K562 (cell line): ENCODE measurements around the gene ADAT3. TPM values are rescaled to one million over a fixed set of nuclear protein-coding genes. Genes with fewer than 3 reads are reported as not detected.
A peak's percentile ranks its signal among the peaks of the same experiment; 100 is the strongest.

ENCODE experiments used
- ARID3A ChIP-seq: IDR thresholded peaks from 2 replicates; pipeline ENCODE4 v1.6.1; 2012; ENCODE audit warnings: low read depth, low read length, improper control_type of control experiment, borderline replicate concordance
- MAFF ChIP-seq: IDR thresholded peaks from 2 replicates; pipeline ENCODE4 v1.6.1; 2012; ENCODE audit warnings: low read length, improper control_type of control experiment
- MED1 ChIP-seq: sonication (generic); formaldehyde crosslinking; IDR thresholded peaks from 2 replicates; pipeline ENCODE4 v1.8.1; 2023; ENCODE audit warnings: missing genetic modification reagents, borderline replicate concordance
- NR2C2 ChIP-seq, 2 experiments: fragments of 200-800 bp in 1 of 2; sonication (Bioruptor generic) in 1 of 2; sonication (generic) in 1 of 2; formaldehyde crosslinking in 1 of 2; IDR thresholded peaks; 2 replicates each; pipeline versions ENCODE4 v1.6.1 to v1.8.0; 2016 to 2022; ENCODE audit warnings: mild to moderate bottlenecking in 1 of 2, missing compliant biosample characterization in 1 of 2, missing genetic modification characterization in 1 of 2, missing genetic modification reagents in 1 of 2
- PCBP2 ChIP-seq: fragments of 200-400 bp; formaldehyde crosslinking; IDR thresholded peaks from 2 replicates; pipeline ENCODE4 v1.6.1; 2018; ENCODE audit warnings: low read length, low read depth, mild to moderate bottlenecking, moderate library complexity; ENCODE audit not compliant: poor library complexity, severe bottlenecking
- RHOXF2B ChIP-seq: fragments of 250-450 bp; sonication (Bioruptor Pico); conservative IDR thresholded peaks from 2 replicates; pipeline ENCODE4 v1.5.1; 2021
- SNAPC5 ChIP-seq: fragments of 250-450 bp; sonication (Bioruptor Pico); IDR thresholded peaks from 2 replicates; pipeline ENCODE4 v1.8.0; 2021; ENCODE audit warnings: moderate library complexity, mild to moderate bottlenecking, inconsistent platforms
- SUPT5H ChIP-seq: fragments of 450-650 bp; IDR thresholded peaks from 2 replicates; pipeline ENCODE4 v1.6.1; 2016
- TAF7 ChIP-seq: fragments of 450-650 bp; IDR thresholded peaks from 2 replicates; pipeline ENCODE4 v1.6.1; 2016; ENCODE audit warnings: missing genetic modification characterization, missing compliant biosample characterization
- ZNF140 ChIP-seq: fragments of 250-450 bp; sonication (Bioruptor Pico); IDR thresholded peaks from 2 replicates; pipeline ENCODE4 v1.8.0; 2021; ENCODE audit warnings: moderate library complexity, mild to moderate bottlenecking, inconsistent platforms
- ZNF280B ChIP-seq: fragments of 250-450 bp; sonication (Bioruptor Pico); IDR thresholded peaks from 2 replicates; pipeline ENCODE4 v1.5.1; 2021; ENCODE audit warnings: mild to moderate bottlenecking
- ZNF384 ChIP-seq: IDR thresholded peaks from 2 replicates; pipeline ENCODE4 v1.6.1; 2012; ENCODE audit warnings: low read depth, low read length, improper control_type of control experiment
- ZNF407 ChIP-seq: fragments of 450-650 bp; IDR thresholded peaks from 2 replicates; pipeline ENCODE4 v1.6.1; 2016; ENCODE audit warnings: low read depth
- polyA plus RNA-seq, 8 experiments: library from polyadenylated mRNA; depleted of rRNA in 4 of 8; stranded (reverse) in 5 of 8; unstranded in 3 of 8; fragments of >200 nt; fragmentation: Nextera tagmentation in 2 of 8; fragmentation: Illumina TruSeq in 1 of 8; extraction: Ambion mirVana in 2 of 8; extraction: Trizol in 1 of 8; gene quantifications; 2 replicates each; pipeline versions ENCODE4 v1.2.1 to v1.2.3, GENCODE V29; 2011 to 2014; ENCODE audit warnings: inconsistent platforms in 1 of 8, missing spikeins in 1 of 8
- total RNA-seq, 7 experiments: library from RNA; depleted of rRNA in 6 of 7; stranded (reverse); fragments of >200 nt in 6 of 7; fragmentation: Illumina TruSeq in 2 of 7; extraction: Trizol in 2 of 7; gene quantifications; 2 replicates each; pipeline versions ENCODE4 v1.2.1 to v1.2.3, GENCODE V29; 2011 to 2021; ENCODE audit warnings: low replicate concordance in 1 of 7
- TF ChIP-seq, protein P1 (sequence below): sonication (generic); IDR thresholded peaks from 2 replicates; pipeline ENCODE4 v1.6.1; 2016

Gene ADAT3
- total and polyA plus RNA-seq, 9 of the 15 experiments (the other 6 are each of a cell fraction or from before 2014, with no cell fraction given) = 0.67 to 15.6 (median 7.8) TPM; not detected in 4

GRCh38 chr19:1905110-1905862 lies at the start of gene ADAT3, which contains the start of gene SCAMP4 (continued):
- TF ChIP-seq SNAPC5 (no peak), RHOXF2B (CRISPR knock-in tag) (no peak), PCBP2 (no peak), ZNF280B (CRISPR knock-in tag) (no peak), ZNF384 (no peak), ARID3A (no peak), ZNF140 (no peak), TAF7 (tag) (no peak), SUPT5H (peak; percentile 73), NR2C2 (CRISPR knock-in tag; IDR thresholded peaks at IDR 0.05) (peak; percentile 99), NR2C2 (tag; IDR thresholded peaks at IDR 0.05) (peak; percentile 99), ZNF407 (peak; percentile 74; the same call in 1 of the 2 replicates), MAFF (no peak), MED1 (CRISPR knock-in tag) (no peak)
- TF ChIP-seq, protein P1, sequence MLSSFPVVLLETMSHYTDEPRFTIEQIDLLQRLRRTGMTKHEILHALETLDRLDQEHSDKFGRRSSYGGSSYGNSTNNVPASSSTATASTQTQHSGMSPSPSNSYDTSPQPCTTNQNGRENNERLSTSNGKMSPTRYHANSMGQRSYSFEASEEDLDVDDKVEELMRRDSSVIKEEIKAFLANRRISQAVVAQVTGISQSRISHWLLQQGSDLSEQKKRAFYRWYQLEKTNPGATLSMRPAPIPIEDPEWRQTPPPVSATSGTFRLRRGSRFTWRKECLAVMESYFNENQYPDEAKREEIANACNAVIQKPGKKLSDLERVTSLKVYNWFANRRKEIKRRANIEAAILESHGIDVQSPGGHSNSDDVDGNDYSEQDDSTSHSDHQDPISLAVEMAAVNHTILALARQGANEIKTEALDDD = no peak
